PC-9 (cell line): ENCODE results near the gene CTTNBP2.

ENCODE experiments used
- EZH2 ChIP-seq: fragments of 200-600 bp; sonication (generic); IDR thresholded peaks from 2 replicates; pipeline ENCODE4 v1.8.0; 2017; ENCODE audit warnings: antibody characterized with exemption, low read depth
- TF ChIP-seq, protein P1 (sequence below): fragments of 200-600 bp; sonication (generic); conservative IDR thresholded peaks from 2 replicates; pipeline ENCODE4 v1.6.1; 2017; ENCODE audit warnings: mixed run types, antibody characterized with exemption, mild to moderate bottlenecking, moderate library complexity

DNA sequence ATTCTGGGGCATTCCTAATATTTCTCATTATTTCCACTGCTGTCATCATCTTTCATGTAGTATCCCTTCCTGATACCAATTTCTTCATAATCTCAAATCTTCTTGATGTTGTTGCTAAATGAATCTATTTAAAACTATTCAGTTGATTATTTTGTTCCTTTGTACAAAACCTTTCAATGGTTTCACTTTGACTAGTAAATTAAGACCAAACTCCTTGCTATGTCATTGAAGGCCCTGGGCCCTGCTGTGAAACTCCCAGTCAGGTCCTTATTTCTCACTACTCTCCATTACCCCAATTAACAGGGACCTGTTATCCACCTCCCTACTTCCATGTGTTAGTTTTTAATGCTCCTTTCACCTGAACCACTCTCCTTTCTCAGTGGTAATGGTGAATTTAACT lies 97.0 kb downstream of the CTTNBP2 start:
- TF ChIP-seq, protein P1, sequence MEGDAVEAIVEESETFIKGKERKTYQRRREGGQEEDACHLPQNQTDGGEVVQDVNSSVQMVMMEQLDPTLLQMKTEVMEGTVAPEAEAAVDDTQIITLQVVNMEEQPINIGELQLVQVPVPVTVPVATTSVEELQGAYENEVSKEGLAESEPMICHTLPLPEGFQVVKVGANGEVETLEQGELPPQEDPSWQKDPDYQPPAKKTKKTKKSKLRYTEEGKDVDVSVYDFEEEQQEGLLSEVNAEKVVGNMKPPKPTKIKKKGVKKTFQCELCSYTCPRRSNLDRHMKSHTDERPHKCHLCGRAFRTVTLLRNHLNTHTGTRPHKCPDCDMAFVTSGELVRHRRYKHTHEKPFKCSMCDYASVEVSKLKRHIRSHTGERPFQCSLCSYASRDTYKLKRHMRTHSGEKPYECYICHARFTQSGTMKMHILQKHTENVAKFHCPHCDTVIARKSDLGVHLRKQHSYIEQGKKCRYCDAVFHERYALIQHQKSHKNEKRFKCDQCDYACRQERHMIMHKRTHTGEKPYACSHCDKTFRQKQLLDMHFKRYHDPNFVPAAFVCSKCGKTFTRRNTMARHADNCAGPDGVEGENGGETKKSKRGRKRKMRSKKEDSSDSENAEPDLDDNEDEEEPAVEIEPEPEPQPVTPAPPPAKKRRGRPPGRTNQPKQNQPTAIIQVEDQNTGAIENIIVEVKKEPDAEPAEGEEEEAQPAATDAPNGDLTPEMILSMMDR = no peak
- no peak for TF ChIP-seq EZH2
